Suprapubic skin (tissue), 3 donors: ENCODE measurements around the gene FNBP1L.

ENCODE experiments used
- POLR2A ChIP-seq, 2 donors: fragments of 450-650 bp; IDR thresholded peaks; one replicate each; pipeline ENCODE4 v1.6.1; 2017; ENCODE audit warnings: antibody characterized with exemption in 2 of 2, mild to moderate bottlenecking in 2 of 2, moderate library complexity in 2 of 2
- TF ChIP-seq, protein P1 (sequence below), 2 donors: fragments of 200-600 bp in 1 of 2; fragments of 450-650 bp in 1 of 2; sonication (generic) in 1 of 2; IDR thresholded peaks; one replicate each; pipeline ENCODE4 v1.5.1; 2016 to 2019; ENCODE audit warnings: antibody characterized with exemption in 2 of 2, mild to moderate bottlenecking in 1 of 2, moderate library complexity in 1 of 2

GRCh38 chr1:93528412-93528811 lies 80.5 kb downstream of the FNBP1L start:
- TF ChIP-seq POLR2A (IDR thresholded peaks at IDR 0.05): no peak
- TF ChIP-seq, protein P1, sequence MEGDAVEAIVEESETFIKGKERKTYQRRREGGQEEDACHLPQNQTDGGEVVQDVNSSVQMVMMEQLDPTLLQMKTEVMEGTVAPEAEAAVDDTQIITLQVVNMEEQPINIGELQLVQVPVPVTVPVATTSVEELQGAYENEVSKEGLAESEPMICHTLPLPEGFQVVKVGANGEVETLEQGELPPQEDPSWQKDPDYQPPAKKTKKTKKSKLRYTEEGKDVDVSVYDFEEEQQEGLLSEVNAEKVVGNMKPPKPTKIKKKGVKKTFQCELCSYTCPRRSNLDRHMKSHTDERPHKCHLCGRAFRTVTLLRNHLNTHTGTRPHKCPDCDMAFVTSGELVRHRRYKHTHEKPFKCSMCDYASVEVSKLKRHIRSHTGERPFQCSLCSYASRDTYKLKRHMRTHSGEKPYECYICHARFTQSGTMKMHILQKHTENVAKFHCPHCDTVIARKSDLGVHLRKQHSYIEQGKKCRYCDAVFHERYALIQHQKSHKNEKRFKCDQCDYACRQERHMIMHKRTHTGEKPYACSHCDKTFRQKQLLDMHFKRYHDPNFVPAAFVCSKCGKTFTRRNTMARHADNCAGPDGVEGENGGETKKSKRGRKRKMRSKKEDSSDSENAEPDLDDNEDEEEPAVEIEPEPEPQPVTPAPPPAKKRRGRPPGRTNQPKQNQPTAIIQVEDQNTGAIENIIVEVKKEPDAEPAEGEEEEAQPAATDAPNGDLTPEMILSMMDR (IDR thresholded peaks at IDR 0.05): no peak
